Ramos (cell line): ENCODE results near the gene KIAA0586.
"Not testable (repeated sequence)": the region's sequence is repeated elsewhere in the genome, so short reads cannot be mapped to it uniquely, and the experiment has no call there.

Source experiments
- in situ Hi-C: fragments of 300-500 bp; cut with MboI; formaldehyde crosslinking; loops from one replicate; pipeline ENCODE4 v1.14.3; 2022; ENCODE audit warnings: low sequenced_read_pairs; ENCODE audit not compliant: unreplicated experiment

The KIAA0586 gene

GRCh38 chr14:58540749-58541632 is 113.5 kb downstream of the KIAA0586 start:
- in situ Hi-C loops: no loop called here

- in situ Hi-C loops: no loop called here
Measured at GRCh38 chr14:58541633-58542022, 114.1 kb downstream of the KIAA0586 start.

GRCh38 chr14:58543253-58543652 is 115.7 kb downstream of the KIAA0586 start:
- in situ Hi-C loops: no loop called here

GRCh38 chr14:58547649-58548048 is 120.1 kb downstream of the KIAA0586 start:
- in situ Hi-C loops: no loop called here

- in situ Hi-C loops: no loop called here
Measured at GRCh38 chr14:58549105-58549757, 121.7 kb downstream of the KIAA0586 start.

- in situ Hi-C loops: no loop called here
Measured at GRCh38 chr14:58553959-58554358, 126.4 kb downstream of the KIAA0586 start.

GRCh38 chr14:58555647-58556046 is 128.1 kb downstream of the KIAA0586 start:
- in situ Hi-C loops: no loop called here

GRCh38 chr14:58557242-58557641 is 129.7 kb downstream of the KIAA0586 start:
- in situ Hi-C loops: no loop called here

- in situ Hi-C loops: no loop called here
Measured at GRCh38 chr14:58560208-58560607, 132.7 kb downstream of the KIAA0586 start.

GRCh38 chr14:58562141-58562540 is 134.6 kb downstream of the KIAA0586 start:
- in situ Hi-C loops: no loop called here

- in situ Hi-C loops: no loop called here
Measured at GRCh38 chr14:58563978-58564377, 136.5 kb downstream of the KIAA0586 start.

GRCh38 chr14:58565832-58566231 is 138.3 kb downstream of the KIAA0586 start:
- in situ Hi-C loops: no loop called here

GRCh38 chr14:58566979-58567378 is 139.5 kb downstream of the KIAA0586 start:
- in situ Hi-C loops: no loop called here

- in situ Hi-C loops: no loop called here
Measured at GRCh38 chr14:58568322-58568721, 140.8 kb downstream of the KIAA0586 start.

- in situ Hi-C loops: no loop called here
Measured at GRCh38 chr14:58571256-58571655, 143.7 kb downstream of the KIAA0586 start.

GRCh38 chr14:58571769-58572472 is 144.4 kb downstream of the KIAA0586 start:
- in situ Hi-C loops: no loop called here

- in situ Hi-C loops: no loop called here
Measured at GRCh38 chr14:58572473-58572853, 144.9 kb downstream of the KIAA0586 start.

- in situ Hi-C loops: no loop called here
Measured at GRCh38 chr14:58572863-58573262, 145.3 kb downstream of the KIAA0586 start.

GRCh38 chr14:58574623-58575022 is 147.1 kb downstream of the KIAA0586 start:
- in situ Hi-C loops: no loop called here

GRCh38 chr14:58575956-58576355 is 148.4 kb downstream of the KIAA0586 start:
- in situ Hi-C loops: no loop called here

GRCh38 chr14:58580035-58580434 is 152.5 kb downstream of the KIAA0586 start:
- in situ Hi-C loops: not testable (repeated sequence)
